WERI-Rb-1 (cell line): Measurements from ENCODE around the gene ALDH3B2.

Experiments used
- DNase-seq: peaks from one replicate; pipeline ENCODE4 v3.0.0-alpha.2; 2020
- H3K27ac ChIP-seq: fragments of 250-450 bp; sonication (Bioruptor Pico); 2 replicates; pipeline ENCODE4 v1.5.1; 2020; ENCODE audit warnings: mild to moderate bottlenecking, moderate library complexity
- H3K27me3 ChIP-seq: fragments of 250-450 bp; sonication (Bioruptor Pico); 2 replicates; pipeline ENCODE4 v1.5.1; 2021; ENCODE audit warnings: mild to moderate bottlenecking, low read depth, moderate library complexity; ENCODE audit not compliant: insufficient read depth, severe bottlenecking
- H3K36me3 ChIP-seq: fragments of 250-450 bp; sonication (Bioruptor Pico); 2 replicates; pipeline ENCODE4 v1.5.1; 2020; ENCODE audit warnings: mild to moderate bottlenecking, moderate library complexity
- H3K4me3 ChIP-seq: 2 replicates; pipeline ENCODE4 v1.5.1; 2011; ENCODE audit warnings: low read depth, mild to moderate bottlenecking, control low read depth, low read length
- H3K9me3 ChIP-seq: fragments of 250-450 bp; sonication (Bioruptor Pico); 2 replicates; pipeline ENCODE4 v1.5.1; 2021; ENCODE audit warnings: mild to moderate bottlenecking, moderate library complexity; ENCODE audit not compliant: severe bottlenecking
- CTCF ChIP-seq: IDR thresholded peaks from 2 replicates; pipeline ENCODE4 v1.5.1; 2011; ENCODE audit warnings: low read depth, mild to moderate bottlenecking, control low read depth, inconsistent platforms, low read length

Gene ALDH3B2

GRCh38 chr11:67697846-67698245, 23.4 kb upstream of the ALDH3B2 start:
- no peak overlapping the region for H3K4me3 ChIP-seq
- no peak overlapping the region for H3K27ac ChIP-seq
- no peak for DNase-seq
- H3K9me3 ChIP-seq, result peaks cover 20% of the 10 kb centered on the region
- no peaks in the 10 kb centered on the region for H3K36me3 ChIP-seq
- no peaks in the 10 kb centered on the region for H3K27me3 ChIP-seq
- no peak for TF ChIP-seq CTCF

GRCh38 chr11:67696998-67697397, 22.6 kb upstream of the ALDH3B2 start:
- H3K27me3 ChIP-seq, result no peaks in the 10 kb centered on the region
- H3K4me3 ChIP-seq, result no peak overlapping the region
- no peaks in the 10 kb centered on the region for H3K36me3 ChIP-seq
- TF ChIP-seq CTCF, result no peak
- peaks cover 18% of the 10 kb centered on the region for H3K9me3 ChIP-seq
- no peak for DNase-seq
- H3K27ac ChIP-seq, result no peak overlapping the region

GRCh38 chr11:67695606-67696005, 21.2 kb upstream of the ALDH3B2 start:
- peaks cover 17% of the 10 kb centered on the region for H3K9me3 ChIP-seq
- no peaks in the 10 kb centered on the region for H3K27me3 ChIP-seq
- DNase-seq, result no peak
- H3K36me3 ChIP-seq, result no peaks in the 10 kb centered on the region
- no peak for TF ChIP-seq CTCF
- no peak overlapping the region for H3K4me3 ChIP-seq
- no peak overlapping the region for H3K27ac ChIP-seq

- H3K4me3 ChIP-seq, result no peak overlapping the region
- H3K27me3 ChIP-seq, result no peaks in the 10 kb centered on the region
- no peaks in the 10 kb centered on the region for H3K36me3 ChIP-seq
- TF ChIP-seq CTCF, result no peak
- peaks cover 17% of the 10 kb centered on the region for H3K9me3 ChIP-seq
- no peak for DNase-seq
- no peak overlapping the region for H3K27ac ChIP-seq
Observed at GRCh38 chr11:67694875-67695555, 20.6 kb upstream of the ALDH3B2 start.

GRCh38 chr11:67691149-67691548, 16.7 kb upstream of the ALDH3B2 start:
- no peak for DNase-seq
- Histone ChIP-seq H3K4me3 (no peak overlapping the region), H3K9me3 (peaks cover 8% of the 10 kb centered on the region), H3K27ac (no peak overlapping the region), H3K27me3 (no peaks in the 10 kb centered on the region), H3K36me3 (no peaks in the 10 kb centered on the region)
- TF ChIP-seq CTCF, result peak; percentile 13; the same call in 1 of the 2 replicates

GRCh38 chr11:67689178-67689577, 14.8 kb upstream of the ALDH3B2 start:
- no peak for DNase-seq
- TF ChIP-seq CTCF, result no peak
- H3K9me3 ChIP-seq, result no peaks in the 10 kb centered on the region
- no peak overlapping the region for H3K4me3 ChIP-seq
- no peaks in the 10 kb centered on the region for H3K27me3 ChIP-seq
- H3K36me3 ChIP-seq, result no peaks in the 10 kb centered on the region
- H3K27ac ChIP-seq, result no peak overlapping the region
